GM23338 (cell line): ENCODE measurements around the gene ZNF516.

Experiments used
- CREB1 ChIP-seq: fragments of 250-450 bp; sonication (Bioruptor Pico); IDR thresholded peaks from 2 replicates; pipeline ENCODE4 v1.5.0; 2020; ENCODE audit warnings: low read depth, mild to moderate bottlenecking, moderate library complexity
- EZH2 ChIP-seq: fragments of 200-600 bp; sonication (generic); IDR thresholded peaks from one replicate; pipeline ENCODE4 v1.8.0; 2017; ENCODE audit warnings: antibody characterized with exemption, mild to moderate bottlenecking, low read depth; ENCODE audit not compliant: unreplicated experiment
- EZH2phosphoT487 ChIP-seq: fragments of 200-600 bp; sonication (generic); IDR thresholded peaks from one replicate; pipeline ENCODE4 v1.8.1; 2018; ENCODE audit warnings: antibody characterized with exemption; ENCODE audit not compliant: unreplicated experiment
- JUNB ChIP-seq: IDR thresholded peaks from one replicate; pipeline ENCODE4 v1.6.1; 2016; ENCODE audit warnings: antibody characterized with exemption; ENCODE audit not compliant: unreplicated experiment
- NANOG ChIP-seq: IDR thresholded peaks from 2 replicates; pipeline ENCODE4 v1.6.1; 2016; ENCODE audit warnings: antibody characterized with exemption, borderline replicate concordance
- REST ChIP-seq: IDR thresholded peaks from one replicate; pipeline ENCODE4 v1.6.1; 2018; ENCODE audit warnings: antibody characterized with exemption; ENCODE audit not compliant: unreplicated experiment
- STAT1 ChIP-seq: IDR thresholded peaks from one replicate; pipeline ENCODE4 v1.6.1; 2016; ENCODE audit warnings: antibody characterized with exemption; ENCODE audit not compliant: unreplicated experiment
- ZNF462 ChIP-seq: fragments of 250-450 bp; sonication (Bioruptor Pico); IDR thresholded peaks from 2 replicates; pipeline ENCODE4 v1.5.0; 2020; ENCODE audit warnings: mild to moderate bottlenecking, moderate library complexity
- TF ChIP-seq, protein P1 (sequence below), 2 experiments: fragments of 200-600 bp in 1 of 2; sonication (generic) in 1 of 2; conservative IDR thresholded peaks; 2 replicates each; pipeline versions ENCODE4 v1.5.1 to v1.6.1; 2016 to 2017; ENCODE audit warnings: antibody characterized with exemption in 2 of 2, low read depth in 2 of 2, mild to moderate bottlenecking in 2 of 2, moderate library complexity in 1 of 2
- TF ChIP-seq, protein P2 (sequence below): IDR thresholded peaks from 2 replicates; pipeline ENCODE4 v1.6.1; 2016; ENCODE audit warnings: antibody characterized with exemption

DNA sequence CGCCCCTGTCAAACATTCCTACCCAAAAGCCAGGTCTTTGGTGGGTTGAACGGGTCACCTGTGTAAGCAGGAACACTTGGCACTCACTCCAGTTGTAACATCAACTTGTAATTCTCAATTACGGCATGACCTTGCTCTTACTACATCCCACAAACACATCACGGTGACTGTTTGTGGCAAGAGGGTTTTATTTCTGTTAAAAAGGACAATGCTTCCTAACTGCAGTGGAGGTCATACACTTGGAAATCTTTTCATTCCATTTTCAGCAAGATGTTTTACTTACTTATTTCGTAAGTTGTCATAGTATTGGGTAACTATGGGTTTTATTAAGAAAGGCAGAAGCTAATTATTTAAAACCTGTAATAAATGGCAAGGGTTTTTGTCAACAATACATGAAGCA is 126.1 kb downstream of the ZNF516 start:
- TF ChIP-seq ZNF462 (CRISPR knock-in tag) (no peak), EZH2phosphoT487 (no peak), EZH2 (no peak), CREB1 (CRISPR knock-in tag) (no peak), STAT1 (no peak), NANOG (no peak), REST (no peak), JUNB (no peak)
- TF ChIP-seq, protein P1, sequence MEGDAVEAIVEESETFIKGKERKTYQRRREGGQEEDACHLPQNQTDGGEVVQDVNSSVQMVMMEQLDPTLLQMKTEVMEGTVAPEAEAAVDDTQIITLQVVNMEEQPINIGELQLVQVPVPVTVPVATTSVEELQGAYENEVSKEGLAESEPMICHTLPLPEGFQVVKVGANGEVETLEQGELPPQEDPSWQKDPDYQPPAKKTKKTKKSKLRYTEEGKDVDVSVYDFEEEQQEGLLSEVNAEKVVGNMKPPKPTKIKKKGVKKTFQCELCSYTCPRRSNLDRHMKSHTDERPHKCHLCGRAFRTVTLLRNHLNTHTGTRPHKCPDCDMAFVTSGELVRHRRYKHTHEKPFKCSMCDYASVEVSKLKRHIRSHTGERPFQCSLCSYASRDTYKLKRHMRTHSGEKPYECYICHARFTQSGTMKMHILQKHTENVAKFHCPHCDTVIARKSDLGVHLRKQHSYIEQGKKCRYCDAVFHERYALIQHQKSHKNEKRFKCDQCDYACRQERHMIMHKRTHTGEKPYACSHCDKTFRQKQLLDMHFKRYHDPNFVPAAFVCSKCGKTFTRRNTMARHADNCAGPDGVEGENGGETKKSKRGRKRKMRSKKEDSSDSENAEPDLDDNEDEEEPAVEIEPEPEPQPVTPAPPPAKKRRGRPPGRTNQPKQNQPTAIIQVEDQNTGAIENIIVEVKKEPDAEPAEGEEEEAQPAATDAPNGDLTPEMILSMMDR (conservative IDR thresholded peaks at IDR 0.05; ENCODE audit: low read depth in 2 of 2): no peak
- TF ChIP-seq, protein P2, sequence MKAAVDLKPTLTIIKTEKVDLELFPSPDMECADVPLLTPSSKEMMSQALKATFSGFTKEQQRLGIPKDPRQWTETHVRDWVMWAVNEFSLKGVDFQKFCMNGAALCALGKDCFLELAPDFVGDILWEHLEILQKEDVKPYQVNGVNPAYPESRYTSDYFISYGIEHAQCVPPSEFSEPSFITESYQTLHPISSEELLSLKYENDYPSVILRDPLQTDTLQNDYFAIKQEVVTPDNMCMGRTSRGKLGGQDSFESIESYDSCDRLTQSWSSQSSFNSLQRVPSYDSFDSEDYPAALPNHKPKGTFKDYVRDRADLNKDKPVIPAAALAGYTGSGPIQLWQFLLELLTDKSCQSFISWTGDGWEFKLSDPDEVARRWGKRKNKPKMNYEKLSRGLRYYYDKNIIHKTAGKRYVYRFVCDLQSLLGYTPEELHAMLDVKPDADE: no peak
